KMS-11 (cell line): ENCODE data around the gene PTPRK.

Source experiments
- H2AFZ ChIP-seq: fragments of 200-600 bp; sonication (generic); 2 replicates; pipeline ENCODE4 v1.6.1; 2016; ENCODE audit warnings: antibody characterized with exemption, mixed run types, low read depth
- H3K27ac ChIP-seq: fragments of 200-600 bp; sonication (generic); 2 replicates; pipeline ENCODE4 v1.6.1; 2016; ENCODE audit warnings: mild to moderate bottlenecking, mixed run types
- H3K27me3 ChIP-seq: fragments of 200-600 bp; sonication (generic); 2 replicates; pipeline ENCODE4 v1.6.1; 2017; ENCODE audit warnings: mild to moderate bottlenecking, low read depth, mixed run types, moderate library complexity; ENCODE audit not compliant: insufficient read depth
- H3K36me3 ChIP-seq: fragments of 200-600 bp; sonication (generic); 2 replicates; pipeline ENCODE4 v1.6.1; 2017; ENCODE audit warnings: mild to moderate bottlenecking, mixed run types; ENCODE audit not compliant: insufficient read depth
- H3K4me1 ChIP-seq: fragments of 200-600 bp; sonication (generic); 2 replicates; pipeline ENCODE4 v1.6.1; 2016; ENCODE audit warnings: mild to moderate bottlenecking, low read depth, mixed run types; ENCODE audit not compliant: poor library complexity, severe bottlenecking
- H3K4me2 ChIP-seq: fragments of 200-600 bp; sonication (generic); 2 replicates; pipeline ENCODE4 v1.7.0; 2016; ENCODE audit warnings: mild to moderate bottlenecking, mixed run types
- H3K4me3 ChIP-seq: fragments of 200-600 bp; sonication (generic); IDR thresholded peaks from 2 replicates; pipeline ENCODE4 v1.6.1; 2017; ENCODE audit warnings: low read depth, low read length, mixed read lengths; ENCODE audit not compliant: insufficient read depth
- H3K79me2 ChIP-seq: fragments of 200-600 bp; sonication (generic); 2 replicates; pipeline ENCODE4 v1.6.1; 2016; ENCODE audit warnings: low read depth, mixed run types; ENCODE audit not compliant: insufficient read depth
- H3K9ac ChIP-seq: fragments of 200-600 bp; sonication (generic); 2 replicates; pipeline ENCODE4 v1.6.1; 2016; ENCODE audit warnings: mild to moderate bottlenecking, mixed run types
- H4K20me1 ChIP-seq: fragments of 200-600 bp; sonication (generic); 2 replicates; pipeline ENCODE4 v1.6.1; 2016; ENCODE audit warnings: mild to moderate bottlenecking, mixed run types; ENCODE audit not compliant: insufficient read depth
- TF ChIP-seq, protein P1 (sequence below): fragments of 200-600 bp; sonication (generic); conservative IDR thresholded peaks from 2 replicates; pipeline ENCODE4 v1.6.1; 2017; ENCODE audit warnings: low read depth, mild to moderate bottlenecking, antibody characterized with exemption, low read length, moderate library complexity, mixed read lengths

The PTPRK gene

DNA sequence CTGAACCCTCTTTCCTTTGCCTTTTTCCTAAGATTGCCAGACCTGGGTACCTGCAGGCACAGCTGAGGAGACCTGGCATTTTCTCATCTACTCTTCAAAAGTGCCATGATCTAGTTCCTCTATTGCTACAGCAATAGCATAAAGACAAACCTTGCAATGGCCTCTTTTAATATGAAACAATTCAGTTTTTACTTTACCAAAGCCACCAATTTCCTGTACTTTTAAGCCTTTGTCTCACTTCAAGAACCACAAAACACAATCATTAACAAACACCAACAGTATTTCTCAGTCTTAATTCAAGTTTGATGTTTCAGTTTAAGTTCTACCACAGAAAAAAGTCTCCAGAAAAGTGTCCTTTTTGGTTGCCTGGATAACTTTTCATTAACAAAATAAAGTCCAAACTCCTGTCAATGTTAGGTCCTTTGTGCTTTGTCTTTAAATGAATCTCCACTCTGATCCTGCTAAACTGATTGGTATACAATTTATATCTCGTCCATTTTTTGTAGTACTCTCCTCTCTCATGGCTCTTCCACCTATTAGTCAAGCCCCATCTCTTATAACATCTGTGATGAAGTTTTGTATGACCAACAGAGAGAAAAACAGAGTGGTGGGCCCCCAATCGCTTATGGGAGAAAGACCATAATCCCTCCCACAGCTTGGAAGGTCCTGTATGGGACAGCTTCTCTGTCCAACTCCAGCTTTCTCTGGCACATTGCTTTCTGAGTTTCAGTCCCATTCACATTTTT is 569.1 kb downstream of the PTPRK start:
- Histone ChIP-seq H3K27ac (no peak overlapping the region), H3K36me3 (no peaks in the 10 kb centered on the region), H3K4me3 (no peak overlapping the region), H3K4me1 (peaks cover 8% of the 10 kb centered on the region), H3K27me3 (no peaks in the 10 kb centered on the region), H3K79me2 (no peaks in the 10 kb centered on the region), H3K4me2 (no peak overlapping the region), H4K20me1 (no peaks in the 10 kb centered on the region), H2AFZ (no peak overlapping the region), H3K9ac (no peak overlapping the region)
- TF ChIP-seq, protein P1, sequence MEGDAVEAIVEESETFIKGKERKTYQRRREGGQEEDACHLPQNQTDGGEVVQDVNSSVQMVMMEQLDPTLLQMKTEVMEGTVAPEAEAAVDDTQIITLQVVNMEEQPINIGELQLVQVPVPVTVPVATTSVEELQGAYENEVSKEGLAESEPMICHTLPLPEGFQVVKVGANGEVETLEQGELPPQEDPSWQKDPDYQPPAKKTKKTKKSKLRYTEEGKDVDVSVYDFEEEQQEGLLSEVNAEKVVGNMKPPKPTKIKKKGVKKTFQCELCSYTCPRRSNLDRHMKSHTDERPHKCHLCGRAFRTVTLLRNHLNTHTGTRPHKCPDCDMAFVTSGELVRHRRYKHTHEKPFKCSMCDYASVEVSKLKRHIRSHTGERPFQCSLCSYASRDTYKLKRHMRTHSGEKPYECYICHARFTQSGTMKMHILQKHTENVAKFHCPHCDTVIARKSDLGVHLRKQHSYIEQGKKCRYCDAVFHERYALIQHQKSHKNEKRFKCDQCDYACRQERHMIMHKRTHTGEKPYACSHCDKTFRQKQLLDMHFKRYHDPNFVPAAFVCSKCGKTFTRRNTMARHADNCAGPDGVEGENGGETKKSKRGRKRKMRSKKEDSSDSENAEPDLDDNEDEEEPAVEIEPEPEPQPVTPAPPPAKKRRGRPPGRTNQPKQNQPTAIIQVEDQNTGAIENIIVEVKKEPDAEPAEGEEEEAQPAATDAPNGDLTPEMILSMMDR: no peak

DNA sequence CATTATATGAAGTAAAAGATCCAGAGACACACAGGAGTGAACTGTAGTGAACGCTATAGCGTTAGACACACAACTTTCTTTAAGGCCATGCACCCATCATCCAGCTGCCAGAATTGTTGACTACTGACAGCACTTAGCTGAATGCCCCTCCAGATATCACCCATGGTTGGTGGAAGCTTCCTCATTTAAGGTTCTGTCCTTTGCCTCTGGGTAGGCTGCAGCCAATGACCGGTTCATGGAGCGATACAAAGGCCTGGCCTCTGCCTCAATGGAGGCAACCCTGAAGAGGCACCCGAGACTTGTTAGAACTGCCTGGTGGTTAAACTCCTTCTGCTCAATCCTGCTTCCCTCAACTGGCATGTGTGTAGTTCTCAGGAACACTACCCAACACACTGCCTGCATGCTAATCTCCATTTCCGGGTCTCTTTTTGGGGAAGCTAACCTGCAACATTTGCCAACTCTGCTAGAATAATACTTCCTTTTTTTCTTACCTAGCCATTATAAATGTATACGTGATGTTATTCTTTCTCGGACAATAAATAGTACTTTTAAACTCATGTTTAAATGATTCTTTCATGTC is 569.7 kb downstream of the PTPRK start:
- no peak overlapping the region for H3K4me2 ChIP-seq
- H3K27me3 ChIP-seq: no peaks in the 10 kb centered on the region
- H3K9ac ChIP-seq: no peak overlapping the region
- no peaks in the 10 kb centered on the region for H4K20me1 ChIP-seq
- H2AFZ ChIP-seq: no peak overlapping the region
- H3K4me1 ChIP-seq: peaks cover 8% of the 10 kb centered on the region
- TF ChIP-seq, protein P1: no peak
- no peaks in the 10 kb centered on the region for H3K36me3 ChIP-seq
- H3K4me3 ChIP-seq: no peak overlapping the region
- H3K79me2 ChIP-seq: no peaks in the 10 kb centered on the region
- H3K27ac ChIP-seq: no peak overlapping the region

DNA sequence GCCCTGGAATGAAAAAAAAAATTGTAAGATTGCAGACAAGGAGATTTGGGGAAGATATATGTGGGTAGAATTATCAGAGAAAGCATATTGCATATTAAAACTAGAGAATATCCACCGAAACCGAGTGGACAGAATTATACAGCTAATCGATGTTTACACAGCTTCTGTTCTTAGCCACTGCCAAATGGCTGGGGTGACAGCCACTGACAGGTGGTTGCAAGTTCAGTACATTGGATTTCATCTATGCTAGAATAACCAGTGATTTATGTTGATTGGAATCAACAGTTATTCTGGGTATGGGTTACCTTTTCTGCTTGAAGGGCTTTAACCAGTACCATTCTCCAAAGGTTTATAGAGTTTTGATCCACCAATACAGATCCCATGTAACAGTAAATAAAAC is 571.1 kb downstream of the PTPRK start:
- Histone ChIP-seq H3K27ac (no peak overlapping the region), H3K4me1 (peaks cover 8% of the 10 kb centered on the region), H2AFZ (no peak overlapping the region), H4K20me1 (no peaks in the 10 kb centered on the region), H3K27me3 (no peaks in the 10 kb centered on the region), H3K4me2 (no peak overlapping the region), H3K79me2 (no peaks in the 10 kb centered on the region), H3K4me3 (no peak overlapping the region), H3K36me3 (no peaks in the 10 kb centered on the region), H3K9ac (no peak overlapping the region)
- TF ChIP-seq, protein P1: no peak

DNA sequence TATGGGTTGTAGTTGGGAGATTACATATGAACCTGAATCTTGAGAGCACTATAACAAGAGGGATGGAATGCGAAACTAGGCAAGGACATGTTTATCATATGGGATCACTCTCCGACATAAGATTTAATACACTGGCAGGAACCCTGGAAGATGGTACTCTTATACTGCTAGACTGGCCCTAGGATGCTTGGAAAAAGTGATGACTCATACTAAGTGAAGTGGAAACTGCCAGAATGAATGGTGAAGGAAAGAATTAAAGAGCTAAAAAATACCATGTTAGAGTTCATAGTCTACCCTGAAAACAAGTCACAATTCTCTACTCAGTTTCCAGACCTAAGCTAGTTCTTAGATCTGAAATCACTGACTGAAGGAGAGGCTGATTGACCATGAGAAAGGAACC is 574.0 kb downstream of the PTPRK start:
- peaks cover 5% of the 10 kb centered on the region for H3K4me1 ChIP-seq
- no peak overlapping the region for H3K4me3 ChIP-seq
- H4K20me1 ChIP-seq: no peaks in the 10 kb centered on the region
- H3K9ac ChIP-seq: no peak overlapping the region
- no peak overlapping the region for H2AFZ ChIP-seq
- no peaks in the 10 kb centered on the region for H3K27me3 ChIP-seq
- no peak overlapping the region for H3K4me2 ChIP-seq
- TF ChIP-seq, protein P1: no peak
- no peaks in the 10 kb centered on the region for H3K79me2 ChIP-seq
- H3K36me3 ChIP-seq: no peaks in the 10 kb centered on the region
- H3K27ac ChIP-seq: no peak overlapping the region
